ENCODE measurements around the gene GJA1. TPM values are rescaled to one million over a fixed set of nuclear protein-coding genes. Genes with fewer than 3 reads are reported as not detected.
A peak's percentile ranks its signal among the peaks of the same experiment; 100 is the strongest.

GJA1 gene
- total and polyA plus RNA-seq, 2 of the 8 experiments (the other 6 are each of a cell fraction or from before 2014, with no cell fraction given) = 468 to 795 TPM

GRCh38 chr6:121437851-121438651, 2.6 kb downstream of the GJA1 start (continued):
- TF ChIP-seq RAD21 (IDR thresholded peaks at IDR 0.05 in 1 of 2, conservative IDR thresholded peaks at IDR 0.05 in 1 of 2; ENCODE audit: low read depth in 2 of 2, low read length in 2 of 2) (no peak), SIN3A (conservative IDR thresholded peaks at IDR 0.05 in 1 of 2, IDR thresholded peaks at IDR 0.05 in 1 of 2; ENCODE audit: low read depth in 1 of 2, low read length in 2 of 2) (peak; percentile 89 to 92), POLR2AphosphoS5 (IDR thresholded peaks at IDR 0.05; ENCODE audit: low read depth, low read length) (peak; percentile 96), GTF2F1 (IDR thresholded peaks at IDR 0.05; ENCODE audit: borderline replicate concordance, low read depth, low read length) (no peak), HDAC6 (IDR thresholded peaks at IDR 0.05; ENCODE audit: low read depth, low read length) (no peak), ASH2L (IDR thresholded peaks at IDR 0.05; ENCODE audit: low read length) (no peak), BCL11A (IDR thresholded peaks at IDR 0.05; ENCODE audit: low read depth in 2 of 2, low read length in 2 of 2) (no peak), EP300 (IDR thresholded peaks at IDR 0.05; ENCODE audit: borderline replicate concordance in 1 of 2, low read depth in 2 of 2, low read length in 2 of 2) (peak in 1 of 2 experiments; percentile 87; a peak in 1 of 3 replicates), YY1 (IDR thresholded peaks at IDR 0.05; ENCODE audit: low read depth, low read length) (peak; percentile 84), CHD1 (IDR thresholded peaks at IDR 0.05; ENCODE audit: low read depth, low read length) (no peak; the same call in 1 of the 2 replicates), SIRT6 (IDR thresholded peaks at IDR 0.05; ENCODE audit: low read length) (no peak), BRCA1 (IDR thresholded peaks at IDR 0.05; ENCODE audit: low read depth, low read length) (no peak), RBBP5 (IDR thresholded peaks at IDR 0.05; ENCODE audit: borderline replicate concordance, low read depth, low read length) (no peak), EGR1 (IDR thresholded peaks at IDR 0.05; ENCODE audit: borderline replicate concordance, low read depth, low read length) (no peak), TCF12 (IDR thresholded peaks at IDR 0.05; ENCODE audit: low read depth, low read length) (no peak), RFX5 (IDR thresholded peaks at IDR 0.05; ENCODE audit: borderline replicate concordance, low read depth, low read length) (no peak), SP1 (IDR thresholded peaks at IDR 0.05; ENCODE audit: low read depth, low read length) (peak; percentile 68), SP4 (IDR thresholded peaks at IDR 0.05; ENCODE audit: low read length) (no peak), USF2 (IDR thresholded peaks at IDR 0.05; ENCODE audit: low read length) (no peak), SRF (IDR thresholded peaks at IDR 0.05; ENCODE audit: low read depth, low read length) (no peak), JUN (IDR thresholded peaks at IDR 0.05; ENCODE audit: low read depth, low read length) (no peak), SAP30 (IDR thresholded peaks at IDR 0.05; ENCODE audit: insufficient read depth, insufficient replicate concordance, low read length) (no peak), TAF7 (optimal IDR thresholded peaks at IDR 0.05; ENCODE audit: borderline replicate concordance, low read depth, low read length) (peak; percentile 92)
